Muscle layer of duodenum (tissue), 2 donors: ENCODE measurements around the gene PIK3R2.

ENCODE experiments used
- H3K27ac ChIP-seq: one replicate; pipeline ENCODE4 v1.7.0; 2013; ENCODE audit warnings: mild to moderate bottlenecking, low read length
- H3K27me3 ChIP-seq: one replicate; pipeline ENCODE4 v1.7.0; 2013; ENCODE audit warnings: low read depth, mild to moderate bottlenecking, control low read depth, low read length
- H3K36me3 ChIP-seq, 2 donors: one replicate each; pipeline ENCODE4 v1.7.0; 2013; ENCODE audit warnings: low read length in 2 of 2, control low read depth in 1 of 2, mild to moderate bottlenecking in 1 of 2; ENCODE audit not compliant: insufficient read depth in 2 of 2, control insufficient read depth in 1 of 2
- H3K4me1 ChIP-seq, 2 donors: one replicate each; pipeline ENCODE4 v1.7.0; 2013; ENCODE audit warnings: low read length in 2 of 2, mild to moderate bottlenecking in 2 of 2, control low read depth in 1 of 2, moderate library complexity in 1 of 2; ENCODE audit not compliant: insufficient read depth in 2 of 2, control insufficient read depth in 1 of 2
- H3K4me3 ChIP-seq, 2 donors: one replicate each; pipeline ENCODE4 v1.7.0; 2013; ENCODE audit warnings: low read length in 2 of 2, low read depth in 1 of 2, mild to moderate bottlenecking in 1 of 2
- H3K9me3 ChIP-seq, 2 donors: one replicate each; pipeline ENCODE4 v1.7.0; 2013; ENCODE audit warnings: low read length in 2 of 2, control low read depth in 1 of 2, mild to moderate bottlenecking in 1 of 2; ENCODE audit not compliant: control insufficient read depth in 1 of 2
- donor health status: healthy.

PIK3R2 gene

DNA sequence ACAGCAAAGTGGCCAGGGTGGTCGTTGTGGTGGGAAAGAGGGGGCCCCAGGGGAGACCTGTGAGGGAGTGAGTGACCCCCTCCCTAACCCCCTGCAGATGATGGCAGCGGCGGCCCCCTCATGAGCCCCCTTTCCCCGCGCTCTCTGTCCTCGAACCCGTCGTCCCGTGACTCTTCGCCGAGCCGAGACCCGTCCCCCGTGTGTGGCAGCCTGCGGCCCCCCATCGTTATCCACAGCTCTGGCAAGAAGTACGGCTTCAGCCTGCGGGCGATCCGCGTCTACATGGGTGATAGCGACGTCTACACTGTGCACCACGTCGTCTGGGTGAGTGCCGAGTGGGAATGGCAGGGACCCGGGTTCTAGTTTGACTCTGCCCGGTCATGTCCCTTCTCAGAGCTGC, 8.1 kb upstream of the PIK3R2 start:
- Histone ChIP-seq H3K4me3 (no peak overlapping the region), H3K27ac (no peak overlapping the region), H3K4me1 (no peaks in the 10 kb centered on the region), H3K27me3 (no peaks in the 10 kb centered on the region), H3K36me3 (peaks cover 24 to 50% of the 10 kb centered on the region in 2 donors), H3K9me3 (no peaks in the 10 kb centered on the region)

DNA sequence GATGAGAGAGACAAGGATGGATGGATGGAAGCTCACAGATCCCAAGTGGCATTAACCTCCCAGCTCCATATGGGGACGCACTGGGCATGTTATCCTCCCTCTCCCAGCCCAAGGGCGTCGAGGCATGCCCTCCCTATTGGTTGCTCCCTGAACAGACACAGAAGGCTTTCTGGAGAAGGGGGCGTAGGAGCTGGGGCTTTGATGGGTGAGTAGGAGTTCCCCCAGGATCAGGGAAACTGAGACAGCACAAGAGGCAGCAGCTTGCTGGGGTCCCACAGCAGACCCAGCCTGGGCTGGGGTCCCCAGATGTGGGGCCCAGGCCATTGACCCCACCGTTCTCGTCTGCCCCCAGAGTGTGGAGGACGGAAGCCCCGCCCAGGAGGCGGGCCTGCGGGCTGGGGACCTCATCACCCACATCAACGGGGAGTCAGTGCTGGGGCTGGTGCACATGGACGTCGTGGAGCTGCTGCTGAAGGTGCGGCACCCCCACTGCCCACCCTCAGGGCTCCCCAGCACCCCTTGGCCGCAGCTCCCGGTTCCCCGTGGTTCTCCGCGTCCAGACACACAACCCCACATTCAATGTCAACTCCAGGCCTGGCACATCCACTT, 7.5 kb upstream of the PIK3R2 start:
- H3K27ac ChIP-seq: no peak overlapping the region
- H3K27me3 ChIP-seq: no peaks in the 10 kb centered on the region
- no peaks in the 10 kb centered on the region for H3K4me1 ChIP-seq
- H3K4me3 ChIP-seq: no peak overlapping the region
- no peaks in the 10 kb centered on the region for H3K9me3 ChIP-seq
- H3K36me3 ChIP-seq: peaks cover 24 to 47% of the 10 kb centered on the region in 2 donors

DNA sequence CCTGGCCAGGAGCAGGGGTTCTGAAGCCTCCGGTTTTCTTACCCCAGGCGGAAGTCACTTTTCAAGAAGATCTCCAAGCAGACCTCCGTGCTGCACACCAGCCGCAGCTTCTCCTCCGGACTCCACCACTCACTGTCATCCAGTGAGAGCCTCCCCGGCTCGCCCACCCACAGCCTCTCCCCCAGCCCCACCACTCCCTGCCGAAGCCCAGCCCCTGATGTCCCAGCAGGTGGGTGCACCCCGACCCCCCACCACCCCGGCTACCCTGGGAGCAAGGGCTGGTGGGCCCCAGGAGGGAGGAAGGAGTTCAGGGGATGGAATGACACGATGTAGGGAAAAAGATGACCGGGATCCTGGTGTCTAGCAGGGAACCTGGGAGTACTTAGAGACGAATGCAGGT, 5.6 kb upstream of the PIK3R2 start:
- H3K27ac ChIP-seq: no peak overlapping the region
- H3K27me3 ChIP-seq: no peaks in the 10 kb centered on the region
- H3K36me3 ChIP-seq: peaks cover 20 to 41% of the 10 kb centered on the region in 2 donors

DNA sequence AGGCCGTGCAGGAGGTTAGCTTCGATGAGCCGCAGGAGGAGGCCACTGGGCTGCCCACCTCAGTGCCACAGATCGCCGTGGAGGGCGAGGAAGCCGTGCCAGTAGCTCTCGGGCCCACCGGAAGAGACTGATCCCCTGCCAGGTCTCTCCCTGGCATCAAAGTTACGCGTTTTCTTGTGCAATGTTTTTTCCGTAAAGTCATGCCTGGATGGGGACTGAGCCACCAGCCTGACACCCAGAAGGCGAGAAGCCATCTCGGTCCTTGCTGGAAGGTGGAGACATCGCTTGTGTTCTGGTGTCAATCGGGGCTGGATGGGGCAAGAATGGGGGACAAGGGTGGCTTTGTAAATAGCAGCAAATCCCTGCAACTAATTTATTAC, 3.4 kb upstream of the PIK3R2 start:
- Histone ChIP-seq H3K27me3 (no peaks in the 10 kb centered on the region), H3K27ac (no peak overlapping the region), H3K9me3 (no peaks in the 10 kb centered on the region), H3K4me3 (no peak overlapping the region), H3K36me3 (peaks cover 8 to 27% of the 10 kb centered on the region in 2 donors), H3K4me1 (peaks cover 7 to 14% of the 10 kb centered on the region in 2 donors)

More for the DNA sequence above, 5.6 kb upstream of the PIK3R2 start:
- Histone ChIP-seq H3K4me1 (peaks cover 0 to 4% of the 10 kb centered on the region in 2 donors), H3K4me3 (no peak overlapping the region), H3K9me3 (no peaks in the 10 kb centered on the region)

DNA sequence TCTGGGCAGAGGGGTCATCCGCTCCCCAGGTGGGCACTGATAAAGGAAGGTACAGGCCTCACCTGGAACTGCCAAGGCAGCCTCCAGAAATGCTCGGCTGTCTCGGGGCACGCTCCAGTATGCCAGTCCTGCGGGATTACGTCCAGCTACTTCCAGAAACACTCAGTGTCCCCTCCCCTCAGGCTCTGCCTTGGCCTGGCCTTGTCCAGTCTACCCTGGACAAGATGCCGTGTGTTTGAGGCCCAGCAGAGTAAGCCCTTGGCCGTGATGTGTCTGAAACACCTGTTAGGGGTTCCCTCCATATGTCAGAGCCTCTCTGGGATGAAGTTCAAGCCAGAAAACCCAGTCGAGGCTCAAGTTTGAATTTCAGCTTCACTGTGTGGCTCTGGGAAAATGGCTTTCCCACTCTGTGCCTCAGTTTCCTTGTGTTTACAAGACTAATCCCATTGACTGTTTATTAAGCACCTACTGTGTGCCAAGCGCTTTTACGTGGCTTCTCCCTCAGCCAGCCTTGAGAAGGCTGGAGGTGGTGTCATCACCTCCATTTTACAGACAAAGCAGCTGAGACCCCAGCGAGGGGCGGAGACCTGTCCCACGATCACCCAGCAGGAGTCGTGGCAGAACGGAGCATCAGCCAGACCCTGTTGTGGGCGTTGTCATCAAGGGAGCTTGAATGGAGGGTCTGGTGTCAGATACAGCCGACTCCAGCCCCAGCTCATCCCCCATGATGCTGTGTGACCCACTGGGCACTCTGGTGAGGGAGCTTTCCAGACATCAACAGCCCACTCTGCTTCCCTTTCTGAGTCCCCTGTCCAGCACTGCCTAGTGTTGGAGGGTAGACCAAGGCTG, 2.0 kb upstream of the PIK3R2 start:
- H3K27me3 ChIP-seq: no peaks in the 10 kb centered on the region

DNA sequence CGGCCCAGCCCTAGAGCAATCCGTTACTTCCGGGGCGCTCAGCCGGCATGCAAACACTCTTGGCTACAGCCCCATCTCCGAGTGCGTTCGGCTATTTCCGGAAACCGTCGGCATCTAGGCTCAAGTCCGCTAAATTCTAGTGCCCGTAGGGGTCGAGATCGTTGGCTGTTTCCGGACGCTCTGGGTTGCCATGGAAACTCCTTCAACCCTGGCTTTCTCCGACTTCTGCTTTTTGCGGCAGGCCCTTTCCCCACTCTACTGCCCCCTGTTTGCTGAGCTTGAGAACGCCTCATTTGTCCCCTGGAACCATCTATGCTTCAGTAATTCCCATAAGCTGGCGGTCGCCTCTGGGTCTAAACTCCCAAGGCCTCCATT, 534 bp upstream of the PIK3R2 start:
- Histone ChIP-seq H3K27me3 (no peaks in the 10 kb centered on the region), H3K4me1 (peaks cover 18 to 40% of the 10 kb centered on the region in 2 donors), H3K27ac (peak overlapping the region; percentile 96), H3K36me3 (peaks cover 0 to 14% of the 10 kb centered on the region in 2 donors), H3K9me3 (no peaks in the 10 kb centered on the region), H3K4me3 (peak overlapping the region; percentile 85 to 88)

More for the DNA sequence above, 2.0 kb upstream of the PIK3R2 start:
- H3K36me3 ChIP-seq: peaks cover 0 to 18% of the 10 kb centered on the region in 2 donors
- H3K4me3 ChIP-seq: no peak overlapping the region
- H3K27ac ChIP-seq: no peak overlapping the region
- H3K4me1 ChIP-seq: peaks cover 7 to 25% of the 10 kb centered on the region in 2 donors
- no peaks in the 10 kb centered on the region for H3K9me3 ChIP-seq

DNA sequence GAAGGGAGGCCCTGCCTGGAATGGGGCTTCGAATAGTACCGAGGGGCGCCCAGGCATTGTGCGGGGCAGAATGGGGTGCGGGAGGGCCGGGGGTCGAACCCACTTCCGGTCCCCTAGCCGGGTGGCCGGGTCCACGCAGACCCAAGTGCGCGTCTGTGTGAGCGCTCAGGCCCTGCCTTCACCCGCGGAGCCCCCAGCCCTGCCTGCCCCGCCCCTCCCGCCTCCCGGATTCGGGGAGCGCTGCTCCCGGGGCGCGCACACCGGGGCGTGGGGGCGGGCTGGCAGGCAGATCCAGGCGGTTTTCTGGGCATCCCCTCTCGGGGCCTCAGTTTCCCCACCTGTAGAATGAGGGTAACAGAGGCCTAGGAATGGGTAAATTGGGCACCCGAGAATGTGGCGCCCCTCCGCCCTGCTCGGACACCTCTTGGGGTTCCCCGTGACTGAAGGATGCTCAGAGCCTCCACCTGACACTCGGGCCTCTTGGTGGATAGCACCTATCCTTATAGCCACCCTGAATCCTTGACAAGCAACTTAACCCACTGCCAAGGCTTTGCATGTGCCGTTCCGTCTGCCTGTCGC, 682 bp downstream of the PIK3R2 start:
- peak overlapping the region; percentile 67 for H3K27ac ChIP-seq
- peak overlapping the region; percentile 64 to 88 for H3K4me3 ChIP-seq
- H3K36me3 ChIP-seq: peaks cover 0 to 10% of the 10 kb centered on the region in 2 donors
- no peaks in the 10 kb centered on the region for H3K27me3 ChIP-seq
- no peaks in the 10 kb centered on the region for H3K9me3 ChIP-seq
- peaks cover 19 to 46% of the 10 kb centered on the region in 2 donors for H3K4me1 ChIP-seq

DNA sequence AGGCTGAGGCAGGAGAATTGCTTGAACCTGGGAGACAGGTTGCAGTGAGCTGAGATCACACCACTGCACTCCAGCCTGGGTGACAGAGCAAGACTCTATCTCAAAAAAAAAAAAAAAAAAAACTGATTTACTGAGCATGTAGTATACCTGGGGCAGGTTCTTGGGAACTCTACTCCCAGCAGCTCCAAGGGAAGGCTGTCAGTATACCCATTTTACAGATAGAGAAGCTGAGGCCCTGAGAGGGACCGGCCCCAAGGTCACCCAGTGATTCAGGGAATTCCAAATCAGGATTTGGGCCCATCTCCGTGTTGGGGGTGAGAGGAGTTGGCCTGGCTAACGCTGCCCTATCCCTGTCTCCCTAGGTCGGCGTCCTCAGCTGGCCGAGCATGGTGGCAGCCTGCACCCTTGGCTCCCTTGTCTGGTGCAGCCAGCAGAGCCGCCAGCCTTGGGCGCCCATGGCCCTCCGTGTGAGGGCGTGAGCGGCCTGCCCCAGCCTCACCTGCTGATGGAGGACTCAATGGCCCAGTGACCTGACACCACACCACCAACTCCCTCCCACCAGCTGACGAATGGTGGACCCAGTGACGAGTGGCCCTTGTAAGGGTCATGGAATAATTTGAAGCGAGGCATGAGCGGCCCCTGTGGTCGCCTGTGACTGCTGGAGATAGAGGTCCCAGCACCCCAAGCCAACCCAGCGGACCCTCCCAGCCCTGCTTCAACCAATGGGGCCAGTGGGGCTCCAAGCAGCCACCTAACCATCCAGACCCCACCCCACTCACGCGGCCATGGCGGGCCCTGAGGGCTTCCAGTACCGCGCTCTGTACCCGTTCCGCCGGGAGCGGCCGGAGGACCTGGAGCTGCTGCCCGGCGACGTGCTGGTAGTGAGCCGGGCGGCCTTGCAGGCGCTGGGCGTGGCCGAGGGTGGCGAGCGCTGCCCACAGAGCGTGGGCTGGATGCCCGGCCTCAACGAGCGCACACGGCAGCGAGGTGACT, 2.4 kb downstream of the PIK3R2 start:
- H3K9me3 ChIP-seq: no peaks in the 10 kb centered on the region
- no peak overlapping the region for H3K27ac ChIP-seq
- H3K4me3 ChIP-seq: no peak overlapping the region
- peaks cover 19 to 51% of the 10 kb centered on the region in 2 donors for H3K4me1 ChIP-seq
- no peaks in the 10 kb centered on the region for H3K27me3 ChIP-seq
- H3K36me3 ChIP-seq: peaks cover 0 to 10% of the 10 kb centered on the region in 2 donors

DNA sequence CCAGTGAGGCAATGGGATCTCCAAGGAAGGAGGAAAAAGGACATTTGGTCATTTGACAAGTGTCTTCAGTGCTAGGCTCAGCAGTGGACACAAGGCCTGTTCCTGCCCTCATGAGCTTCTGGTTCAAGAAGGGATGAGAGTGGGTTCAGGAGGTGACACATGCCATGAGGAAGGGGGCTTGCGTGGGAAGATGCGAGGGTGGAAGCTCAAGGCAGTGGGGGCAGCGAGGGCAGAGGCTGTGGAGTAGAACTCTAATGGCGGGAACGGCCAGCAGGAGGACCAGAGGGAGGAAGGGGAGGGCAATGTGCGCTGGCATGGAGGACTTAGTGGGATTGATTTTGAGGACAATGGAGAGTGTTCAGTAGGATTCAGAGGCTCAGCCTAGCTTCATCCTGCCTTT, 3.3 kb downstream of the PIK3R2 start:
- Histone ChIP-seq H3K27ac (peak overlapping the region; percentile 51), H3K36me3 (peaks cover 0 to 10% of the 10 kb centered on the region in 2 donors), H3K9me3 (no peaks in the 10 kb centered on the region), H3K4me1 (peaks cover 19 to 57% of the 10 kb centered on the region in 2 donors), H3K4me3 (no peak overlapping the region), H3K27me3 (no peaks in the 10 kb centered on the region)

DNA sequence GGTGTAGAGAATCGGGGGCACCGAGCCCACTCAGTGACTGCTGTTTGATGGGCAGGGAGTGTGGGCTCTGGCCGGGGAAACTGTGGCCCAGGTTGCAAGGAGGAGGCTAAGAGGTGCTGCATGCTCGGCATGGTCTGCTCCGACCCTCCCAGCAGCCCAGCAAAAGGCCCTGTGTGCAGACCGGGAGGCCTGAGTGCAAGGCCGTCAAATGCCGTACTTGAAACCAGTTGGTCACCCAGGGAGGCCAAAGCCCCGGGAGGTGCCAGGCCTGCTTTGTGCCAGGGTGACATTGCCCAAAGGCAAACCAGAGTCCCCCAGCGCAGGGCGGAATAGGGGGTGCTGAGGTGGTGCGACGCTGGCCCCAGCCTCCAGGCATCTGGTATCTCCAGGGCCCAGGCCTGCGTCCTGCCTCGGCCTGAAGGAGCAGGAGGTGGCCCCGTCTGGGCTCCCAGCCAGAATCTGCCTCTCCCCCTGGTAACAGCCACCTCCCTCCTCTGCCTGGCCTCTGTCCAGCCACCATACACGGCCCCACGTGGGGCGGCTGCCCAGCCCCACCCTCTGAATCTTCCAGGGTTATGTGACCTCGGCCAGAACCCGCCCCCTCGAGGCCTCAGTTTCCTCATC, 4.0 kb downstream of the PIK3R2 start:
- peaks cover 0 to 11% of the 10 kb centered on the region in 2 donors for H3K36me3 ChIP-seq
- no peaks in the 10 kb centered on the region for H3K27me3 ChIP-seq
- H3K27ac ChIP-seq: peak overlapping the region; percentile 51
- no peaks in the 10 kb centered on the region for H3K9me3 ChIP-seq
- H3K4me3 ChIP-seq: peak overlapping the region in 1 of 2 donors; percentile 14
- H3K4me1 ChIP-seq: peaks cover 22 to 59% of the 10 kb centered on the region in 2 donors
